Effector memory CD4-positive, alpha-beta T cell (primary cell): ENCODE measurements around the gene DYNAP.

Source experiments
- DNase-seq, 3 donors: peaks; one replicate each; pipeline ENCODE4 v3.0.0-alpha.2; 2020
- H3K27ac ChIP-seq: 2 replicates; pipeline ENCODE4 v1.7.0; 2013; ENCODE audit warnings: mild to moderate bottlenecking, low read length, moderate library complexity; ENCODE audit not compliant: insufficient read depth, poor library complexity, severe bottlenecking
- H3K27me3 ChIP-seq: replicated peaks from 2 replicates; pipeline ENCODE4 v1.7.0; 2013; ENCODE audit warnings: mild to moderate bottlenecking, low read length; ENCODE audit not compliant: insufficient read depth, control insufficient read depth, poor library complexity, severe bottlenecking
- H3K36me3 ChIP-seq: 2 replicates; pipeline ENCODE4 v1.7.0; 2013; ENCODE audit warnings: mild to moderate bottlenecking, low read length, moderate library complexity; ENCODE audit not compliant: control insufficient read depth, insufficient read depth
- H3K4me1 ChIP-seq: 2 replicates; pipeline ENCODE4 v1.7.0; 2013; ENCODE audit warnings: low read length, mild to moderate bottlenecking; ENCODE audit not compliant: control insufficient read depth, insufficient read depth, poor library complexity, severe bottlenecking
- H3K4me3 ChIP-seq: 2 replicates; pipeline ENCODE4 v1.7.0; 2013; ENCODE audit warnings: low read length, low read depth, mild to moderate bottlenecking; ENCODE audit not compliant: insufficient read depth, poor library complexity, severe bottlenecking
- H3K9me3 ChIP-seq: 2 replicates; pipeline ENCODE4 v1.7.0; 2013; ENCODE audit warnings: mild to moderate bottlenecking, low read length, moderate library complexity; ENCODE audit not compliant: control insufficient read depth

DYNAP gene

DNA sequence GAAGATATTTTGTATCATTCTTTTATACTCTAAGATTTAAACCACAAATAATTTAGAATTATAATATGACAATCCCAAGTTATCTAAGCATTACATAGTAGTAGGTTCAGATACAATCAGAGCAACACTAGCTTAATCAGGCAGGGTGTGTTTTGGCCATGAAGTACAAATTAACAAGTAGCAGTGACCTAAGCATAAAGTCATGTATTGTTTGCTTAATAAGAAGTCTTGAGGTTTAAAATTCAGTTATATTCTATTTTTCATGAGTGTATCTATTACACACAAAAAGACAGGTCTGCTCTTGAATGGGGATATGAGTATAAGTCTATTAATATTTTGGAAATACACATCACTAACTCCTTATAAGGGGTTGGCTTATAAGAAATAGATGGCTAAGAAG is 39.9 kb downstream of the DYNAP start:
- Histone ChIP-seq H3K27ac (no peak overlapping the region), H3K36me3 (no peaks in the 10 kb centered on the region), H3K27me3 (no peaks in the 10 kb centered on the region), H3K4me3 (no peak overlapping the region), H3K4me1 (no peaks in the 10 kb centered on the region), H3K9me3 (no peaks in the 10 kb centered on the region)
- no peak for DNase-seq

DNA sequence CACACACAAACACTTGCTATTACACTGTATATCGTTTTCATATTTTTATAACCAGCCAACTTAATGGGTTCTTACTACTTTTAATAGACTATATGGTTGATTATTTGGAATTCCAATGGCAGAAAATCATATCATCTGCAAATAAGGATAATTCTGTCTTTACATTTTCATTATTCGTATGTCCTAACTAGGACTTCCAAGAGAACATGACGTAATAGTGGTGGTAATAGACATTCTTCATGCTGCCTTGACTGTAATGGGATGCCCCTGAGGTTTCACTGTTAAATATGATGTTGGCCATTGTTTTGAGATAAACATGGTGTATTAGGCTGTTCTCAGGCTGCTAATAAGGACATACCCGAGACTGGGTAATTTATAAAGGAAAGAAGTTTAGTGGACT is 45.2 kb downstream of the DYNAP start:
- no peak overlapping the region for H3K27ac ChIP-seq
- no peaks in the 10 kb centered on the region for H3K4me1 ChIP-seq
- no peak for DNase-seq
- no peaks in the 10 kb centered on the region for H3K36me3 ChIP-seq
- no peaks in the 10 kb centered on the region for H3K27me3 ChIP-seq
- H3K9me3 ChIP-seq = no peaks in the 10 kb centered on the region
- H3K4me3 ChIP-seq = no peak overlapping the region

DNA sequence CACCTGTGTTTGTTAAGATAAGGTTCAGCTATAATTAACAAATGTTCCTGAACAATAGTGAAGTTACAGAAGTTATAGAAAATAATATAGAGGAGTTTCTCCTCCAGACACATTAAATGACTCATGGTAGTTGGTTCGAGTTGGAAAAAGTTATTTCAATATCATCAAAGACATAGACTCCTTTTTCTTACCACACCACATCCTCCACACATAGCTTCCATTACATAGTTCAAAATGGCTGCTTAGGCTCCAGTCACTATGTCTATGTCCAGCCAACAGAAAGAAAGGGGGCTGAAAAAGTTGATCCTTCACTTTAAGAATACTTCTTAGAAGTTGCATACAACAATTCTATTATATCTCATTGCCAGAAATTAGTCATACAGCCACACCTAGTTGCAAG is 50.7 kb downstream of the DYNAP start:
- H3K4me1 ChIP-seq = no peaks in the 10 kb centered on the region
- no peaks in the 10 kb centered on the region for H3K27me3 ChIP-seq
- no peak for DNase-seq
- H3K9me3 ChIP-seq = no peaks in the 10 kb centered on the region
- H3K36me3 ChIP-seq = no peaks in the 10 kb centered on the region
- no peak overlapping the region for H3K27ac ChIP-seq
- no peak overlapping the region for H3K4me3 ChIP-seq

DNA sequence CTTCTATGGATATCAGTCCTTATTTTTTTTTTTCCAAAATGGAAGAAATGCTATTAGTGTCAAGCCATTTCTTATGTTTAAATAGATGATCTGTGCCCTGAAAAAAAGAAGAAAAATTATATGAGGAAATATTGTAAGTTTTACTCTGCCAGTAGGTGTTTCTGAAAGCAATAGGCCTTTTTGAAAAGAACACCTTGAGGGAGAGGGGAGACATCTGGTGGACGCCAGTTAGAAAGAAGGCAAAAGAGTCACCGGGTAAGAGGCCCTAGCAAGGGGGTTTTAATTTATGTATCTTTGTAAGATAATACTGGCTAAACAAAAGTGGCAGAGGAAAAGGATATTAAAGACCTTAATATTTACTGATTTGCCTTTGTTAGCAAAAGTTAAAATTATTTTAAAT is 56.1 kb downstream of the DYNAP start:
- H3K4me1 ChIP-seq = no peaks in the 10 kb centered on the region
- no peak for DNase-seq
- H3K36me3 ChIP-seq = no peaks in the 10 kb centered on the region
- H3K4me3 ChIP-seq = no peak overlapping the region
- no peaks in the 10 kb centered on the region for H3K9me3 ChIP-seq
- H3K27ac ChIP-seq = no peak overlapping the region
- H3K27me3 ChIP-seq = no peaks in the 10 kb centered on the region
